GM19395 (cell line): Measurements from ENCODE around the gene TLR3.
"Not testable (repeated sequence)": the region's sequence is repeated elsewhere in the genome, so short reads cannot be mapped to it uniquely, and the experiment has no call there.

Experiments
- ATAC-seq: cut with Tn5 transposase; IDR thresholded peaks from one replicate; pipeline ENCODE4 v1.9.1; 2021; ENCODE audit warnings: mild to moderate bottlenecking, moderate library complexity; ENCODE audit not compliant: unreplicated experiment

TLR3 gene

DNA sequence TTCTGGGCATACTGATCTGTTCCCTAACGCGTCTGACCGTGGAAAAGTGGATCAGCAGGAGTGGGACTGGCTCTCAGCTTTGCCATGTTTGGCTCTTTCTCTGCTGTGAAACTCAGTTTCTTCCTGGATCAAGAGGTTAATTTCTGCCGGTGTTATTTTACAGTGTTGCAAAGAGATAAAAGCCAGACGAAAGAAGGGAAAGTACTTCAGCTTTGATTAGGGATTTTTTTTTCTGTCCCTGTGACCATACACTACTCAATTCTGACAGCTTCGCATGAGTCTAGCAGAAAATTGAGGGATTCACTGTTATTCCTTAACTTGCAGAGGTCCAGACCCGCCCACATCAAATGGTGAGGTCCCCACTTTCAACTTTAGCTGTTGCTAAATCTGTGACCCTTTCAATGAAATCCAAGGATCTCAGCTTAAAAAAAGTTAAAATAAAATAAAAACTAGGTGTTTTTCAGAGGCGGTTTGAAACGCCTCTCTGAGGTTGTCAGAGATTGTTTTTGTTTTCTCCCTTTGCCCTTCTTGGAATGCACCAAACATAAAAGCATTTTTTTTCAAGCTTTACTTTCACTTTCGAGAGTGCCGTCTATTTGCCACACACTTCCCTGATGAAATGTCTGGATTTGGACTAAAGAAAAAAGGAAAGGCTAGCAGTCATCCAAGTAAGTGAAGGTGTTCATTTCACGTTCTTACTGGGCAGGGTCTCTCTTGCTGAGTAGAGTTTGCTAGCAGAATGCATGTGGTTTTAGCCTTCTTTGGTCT, at the start of gene TLR3:
Gene TLR3 (plus strand): TSS at position 576 of the 768 bp plus-strand sequence. CDS start 7,464 bp downstream, outside the sequence.
- ATAC-seq = no peak

DNA sequence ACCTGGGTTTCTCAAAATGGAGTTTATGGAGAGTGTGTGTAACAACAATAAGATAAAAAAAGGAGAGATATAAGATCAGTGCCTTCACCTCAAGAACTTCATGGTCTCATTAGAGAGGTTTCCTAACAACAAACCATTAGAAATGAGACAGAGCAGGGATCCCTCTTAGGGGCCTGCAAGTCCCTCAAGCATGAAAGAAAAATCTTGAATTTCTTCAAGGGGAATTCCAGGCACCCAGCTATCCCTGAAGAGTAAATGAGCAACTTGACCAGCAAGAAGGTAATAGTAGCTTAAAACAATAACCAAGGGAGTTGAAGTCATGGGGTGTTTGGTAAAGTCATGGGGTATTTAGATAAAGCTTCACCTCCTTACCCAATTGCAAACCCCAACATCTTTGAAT, 49.7 kb upstream of the TLR3 start:
- ATAC-seq = no peak

DNA sequence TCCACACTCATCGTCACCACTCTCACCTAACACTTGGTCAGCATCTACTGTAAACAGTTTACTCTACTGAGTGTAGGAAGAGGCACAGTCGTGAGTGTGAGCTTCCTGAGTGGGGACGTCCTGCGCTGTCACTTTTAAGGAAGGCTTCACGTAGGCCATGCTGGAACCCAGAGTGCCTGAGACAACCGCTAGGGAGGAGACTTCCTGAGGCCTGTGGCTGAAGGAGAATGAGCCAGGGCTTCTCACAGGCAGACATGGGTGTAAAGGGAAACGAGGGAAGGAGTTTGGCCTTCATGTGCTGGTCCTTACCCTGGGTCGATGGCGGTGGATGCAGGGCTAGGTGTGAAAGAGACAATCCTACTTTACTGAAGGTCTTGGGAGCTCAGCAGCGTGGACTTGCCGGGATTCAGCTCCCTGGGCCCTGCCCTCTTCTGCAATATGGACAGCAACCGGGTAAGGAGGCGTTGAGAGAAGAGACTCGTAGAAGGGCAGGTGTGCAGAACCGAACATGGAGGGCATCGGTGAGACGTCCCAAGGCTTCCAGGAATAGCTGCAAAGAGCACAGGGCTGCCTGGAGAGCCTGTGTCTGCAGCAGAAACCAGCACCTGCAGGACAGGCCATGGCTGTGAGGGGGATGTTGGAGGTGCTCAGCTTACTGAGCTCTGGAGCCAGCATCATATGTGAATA, 48.7 kb upstream of the TLR3 start:
- ATAC-seq = no peak

DNA sequence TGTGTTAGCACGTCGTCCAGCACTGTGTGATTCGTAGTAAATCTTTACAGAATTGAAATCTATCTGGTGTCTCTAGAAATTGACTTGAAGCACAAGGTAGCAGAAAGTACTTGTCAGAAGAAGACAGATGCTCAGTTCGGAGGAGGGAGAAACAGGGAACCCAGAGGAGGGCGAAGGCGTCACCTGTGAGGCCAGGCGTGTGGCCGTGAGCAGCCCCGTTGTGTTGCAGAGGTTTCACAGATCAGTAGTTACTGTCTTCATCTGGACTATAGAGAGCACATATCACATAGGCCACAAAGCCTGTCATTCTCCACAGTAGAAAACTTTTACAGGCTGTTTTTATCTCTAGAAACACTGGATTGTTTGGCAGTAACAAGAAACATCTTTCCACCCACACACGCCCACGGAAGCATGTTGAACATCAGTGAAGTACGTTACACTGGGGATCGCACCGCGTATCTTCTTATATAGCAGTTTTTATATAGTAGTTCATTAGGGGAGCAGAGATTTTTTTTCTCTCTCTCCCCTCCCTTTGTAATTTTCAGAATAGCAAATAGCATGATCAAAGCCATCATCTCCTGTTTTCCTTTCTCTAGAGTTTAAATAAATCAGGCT, 48.1 kb upstream of the TLR3 start:
- ATAC-seq = no peak

DNA sequence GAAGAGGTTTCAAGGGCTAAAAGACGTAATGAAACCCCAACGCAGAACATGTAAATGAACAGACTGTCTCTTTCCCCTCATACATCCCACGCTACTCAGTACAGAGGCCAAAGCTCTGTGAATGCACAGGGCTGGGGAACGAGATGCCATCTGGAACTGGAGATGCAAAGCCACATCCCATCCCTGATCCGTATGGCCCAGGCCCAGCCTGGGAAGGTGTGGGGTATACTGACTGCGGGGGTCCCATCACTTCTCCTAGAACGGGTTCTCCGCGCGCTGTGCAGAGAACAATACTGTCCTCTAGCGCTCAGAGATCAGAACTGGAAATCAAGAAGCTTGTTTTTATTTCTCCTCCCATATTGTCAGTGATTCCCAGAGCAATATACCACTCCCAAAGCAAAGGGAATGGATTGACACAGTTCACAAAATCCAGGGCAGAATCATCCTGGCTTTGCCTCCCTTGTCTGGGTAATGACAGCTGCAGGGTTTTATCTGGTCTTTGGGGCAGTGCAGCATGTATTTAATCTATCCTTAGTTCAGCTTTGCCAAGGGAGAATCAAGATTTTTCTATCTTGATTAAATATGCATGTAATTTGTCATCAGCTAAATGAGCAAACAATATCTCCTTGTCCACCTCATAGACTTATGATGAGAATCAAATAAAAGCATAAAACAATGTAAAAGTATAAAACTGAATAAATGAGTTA, 47.3 kb upstream of the TLR3 start:
- ATAC-seq = no peak

DNA sequence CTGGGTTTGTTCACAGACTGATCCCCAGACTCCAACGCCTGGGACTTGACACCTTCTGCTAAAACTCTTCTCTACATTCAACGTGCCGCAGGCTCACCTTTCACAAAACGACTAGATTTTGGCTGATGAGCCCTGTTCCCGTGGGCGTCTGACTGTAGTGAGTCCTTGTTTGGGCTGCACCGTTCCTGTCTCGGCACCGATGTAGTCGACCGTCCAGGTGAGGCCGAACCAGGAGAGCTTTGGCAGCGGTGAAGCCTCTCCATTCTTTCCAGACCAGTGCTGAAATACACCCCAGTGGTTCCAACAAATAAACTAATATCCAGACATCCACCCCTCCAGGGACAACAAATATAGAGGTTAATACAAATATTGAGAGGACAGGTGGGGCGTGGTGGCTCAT, 45.0 kb upstream of the TLR3 start:
- ATAC-seq = no peak

DNA sequence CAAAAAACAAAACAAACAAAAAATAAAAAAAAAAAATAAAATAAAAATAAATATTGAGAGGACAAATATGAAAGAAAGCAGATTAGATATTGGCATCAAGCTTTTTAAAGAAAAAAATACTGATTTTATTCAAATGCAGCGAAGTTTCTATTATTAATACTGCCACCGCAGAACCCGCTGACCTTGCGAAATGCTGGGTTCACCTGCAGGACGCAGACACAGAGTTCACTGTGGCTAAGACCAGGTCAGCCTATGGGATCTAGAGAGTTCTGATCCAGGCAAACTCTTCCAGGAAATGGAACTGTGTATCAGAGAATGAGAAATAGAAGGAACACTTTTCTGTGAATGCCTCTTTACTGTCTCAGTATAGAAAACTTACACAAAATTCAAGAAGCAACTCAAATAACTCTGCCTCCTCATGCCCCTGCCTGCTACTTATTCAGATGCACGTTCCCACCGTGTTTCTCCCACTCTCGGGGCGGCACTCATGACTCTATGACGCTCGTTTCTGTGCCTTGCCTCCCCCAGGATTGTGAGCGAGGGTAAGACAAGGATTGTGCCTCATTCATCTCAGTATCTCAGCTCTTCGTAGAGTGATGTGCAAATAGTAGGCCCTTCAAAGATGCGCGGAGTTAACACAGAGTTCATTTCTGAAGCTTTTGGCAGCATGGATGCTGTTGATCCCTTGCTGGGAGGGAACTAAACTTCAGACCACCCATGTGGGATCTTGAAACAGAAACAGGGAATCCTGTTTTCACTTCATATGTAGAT, 44.1 kb upstream of the TLR3 start:
- ATAC-seq = no peak

DNA sequence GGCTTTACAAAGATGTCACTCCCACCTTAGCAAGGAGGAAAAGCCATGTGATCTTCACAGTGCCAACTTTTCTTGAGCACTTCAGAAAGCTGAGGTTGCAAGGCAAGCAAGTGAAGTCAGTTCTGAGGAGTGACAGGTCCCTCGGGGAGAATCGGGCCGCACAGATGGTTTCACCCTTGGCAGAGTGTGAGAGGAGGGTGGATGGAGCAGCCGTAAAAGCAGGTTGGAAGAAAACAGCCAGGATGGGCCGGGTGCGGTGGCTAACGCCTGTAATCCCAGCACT, 43.6 kb upstream of the TLR3 start:
- ATAC-seq = no peak

DNA sequence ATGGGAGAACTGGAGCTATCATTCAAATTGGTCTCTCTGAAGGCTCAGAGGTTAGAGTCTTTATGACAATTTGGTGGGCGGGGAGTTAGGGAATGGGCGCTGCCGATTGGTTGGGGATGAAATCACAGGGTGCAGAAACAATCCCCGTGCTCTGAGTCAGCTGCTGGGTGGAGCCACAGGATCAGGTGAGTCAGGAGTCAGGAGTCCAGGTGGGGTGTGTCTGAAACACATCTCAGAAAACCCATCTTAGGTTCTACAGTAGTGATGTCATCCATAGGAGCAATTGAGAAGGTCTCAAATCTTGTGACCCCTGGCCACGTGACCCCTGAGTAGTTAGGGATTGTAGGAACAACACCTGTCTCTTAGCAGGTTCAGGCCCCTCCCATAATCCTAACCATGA, 41.6 kb upstream of the TLR3 start:
- ATAC-seq = no peak

DNA sequence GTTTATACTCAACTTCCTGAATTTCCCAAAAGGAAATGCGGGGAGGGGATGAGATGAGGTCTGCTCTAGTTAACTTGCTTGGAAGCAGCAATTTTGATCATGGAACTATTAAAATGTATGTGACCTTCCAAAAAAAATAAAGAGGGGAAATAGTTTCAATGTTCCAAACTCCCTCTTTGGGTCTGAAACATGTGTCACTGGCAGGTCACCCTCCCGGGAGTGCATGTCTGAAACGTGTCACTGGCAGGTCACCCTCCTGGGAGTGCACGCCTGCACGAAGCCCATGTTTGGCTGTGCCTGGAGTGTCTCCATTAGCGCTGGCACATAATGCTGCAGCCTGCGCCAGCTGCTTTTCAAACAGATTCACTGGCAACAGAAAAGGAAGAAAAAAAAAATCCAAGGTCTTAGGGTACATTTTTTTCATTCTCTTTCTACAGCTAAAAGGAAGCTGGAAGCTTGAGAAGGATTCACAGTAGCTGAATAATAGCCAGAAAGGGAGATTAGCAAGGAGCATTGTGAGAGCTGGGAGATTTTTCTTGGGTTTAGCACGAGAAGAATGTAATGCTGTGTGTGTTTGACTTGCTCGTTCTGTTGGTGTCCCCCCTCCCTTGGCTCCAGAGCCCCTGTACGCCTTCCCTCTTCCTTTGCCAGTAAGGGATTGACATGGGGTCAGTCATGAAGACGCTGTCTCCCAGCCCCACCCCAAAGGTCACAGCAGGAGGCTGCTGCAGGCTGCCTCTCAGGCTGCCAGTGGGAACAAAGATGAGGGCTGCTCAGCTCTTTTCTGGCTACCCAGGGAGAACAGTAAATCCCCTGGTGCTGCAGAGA, 39.2 kb upstream of the TLR3 start:
- no peak for ATAC-seq

DNA sequence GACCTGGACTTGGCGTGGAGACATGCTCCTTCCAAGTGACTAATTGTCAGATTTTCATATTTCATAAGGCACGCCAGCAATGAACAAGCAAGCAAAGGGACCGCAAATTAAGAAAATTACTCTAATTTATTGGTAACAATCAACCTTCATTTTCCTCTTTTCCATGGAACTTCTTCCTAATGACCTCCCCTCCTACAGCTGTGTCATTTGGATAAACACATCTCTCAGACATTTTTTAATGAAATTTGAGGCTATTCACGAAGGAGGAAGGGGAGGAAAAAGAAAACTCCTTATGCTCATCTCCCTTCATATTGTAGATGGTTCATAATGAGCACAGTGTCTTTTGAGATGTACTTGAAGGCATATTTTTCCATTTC, 38.6 kb upstream of the TLR3 start:
- no peak for ATAC-seq

DNA sequence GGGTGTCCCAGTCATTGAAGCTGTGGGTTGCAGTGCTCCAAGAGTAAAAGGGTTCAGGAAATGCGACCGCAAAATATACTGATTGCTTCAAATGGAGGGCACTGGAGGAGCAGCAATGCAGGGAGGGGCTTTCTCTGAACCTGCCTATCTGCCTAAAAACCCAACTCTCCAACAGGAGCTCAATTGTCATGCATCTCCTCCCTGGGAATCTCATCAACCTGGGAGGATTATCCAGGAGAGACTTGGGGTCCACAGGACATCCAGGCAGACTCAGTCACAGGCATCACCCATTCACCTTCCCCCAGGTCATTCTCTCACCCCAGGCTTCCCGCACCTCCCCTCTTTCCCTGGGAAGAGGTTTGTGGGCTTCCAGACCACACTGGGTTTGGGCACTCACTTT, 38.2 kb upstream of the TLR3 start:
- no peak for ATAC-seq

DNA sequence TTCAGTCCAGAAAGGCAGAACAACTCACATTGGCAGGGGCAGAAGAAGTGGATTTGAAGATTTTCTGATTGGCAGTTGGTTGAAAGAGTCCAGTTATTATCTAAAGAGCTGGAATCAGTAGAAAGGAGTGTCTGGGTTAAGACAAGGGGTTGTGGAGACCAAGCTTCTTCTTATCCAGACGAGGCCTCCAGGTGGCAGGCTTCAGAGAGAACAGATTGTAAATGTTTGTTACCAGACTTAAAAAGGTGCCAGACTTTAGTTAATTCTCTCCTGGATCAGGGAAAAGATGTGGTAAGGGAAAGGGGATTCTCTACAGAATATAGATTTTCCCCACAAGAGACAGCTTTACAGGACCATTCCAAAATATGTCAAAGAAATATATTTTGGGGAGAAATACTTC, 36.7 kb upstream of the TLR3 start:
- no peak for ATAC-seq

DNA sequence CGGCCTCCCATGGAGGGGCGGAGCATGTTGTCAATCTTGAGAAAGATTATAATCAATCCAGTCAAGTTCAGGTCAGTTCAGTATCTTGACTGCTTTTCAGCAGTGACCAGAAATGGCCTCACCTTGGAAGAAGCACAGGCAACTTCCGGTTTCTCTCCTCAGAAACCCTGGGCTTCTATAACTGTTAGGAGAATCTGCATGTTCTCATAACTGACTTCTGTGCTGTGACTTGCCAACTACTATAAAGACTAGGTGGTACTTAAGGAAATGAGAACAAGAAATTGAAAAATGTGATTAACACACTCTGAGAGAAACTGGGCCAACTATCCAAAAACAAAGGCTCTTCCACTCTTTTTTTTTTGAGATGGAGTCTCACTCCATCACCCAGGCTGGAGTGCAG, 35.9 kb upstream of the TLR3 start:
- ATAC-seq = no peak

DNA sequence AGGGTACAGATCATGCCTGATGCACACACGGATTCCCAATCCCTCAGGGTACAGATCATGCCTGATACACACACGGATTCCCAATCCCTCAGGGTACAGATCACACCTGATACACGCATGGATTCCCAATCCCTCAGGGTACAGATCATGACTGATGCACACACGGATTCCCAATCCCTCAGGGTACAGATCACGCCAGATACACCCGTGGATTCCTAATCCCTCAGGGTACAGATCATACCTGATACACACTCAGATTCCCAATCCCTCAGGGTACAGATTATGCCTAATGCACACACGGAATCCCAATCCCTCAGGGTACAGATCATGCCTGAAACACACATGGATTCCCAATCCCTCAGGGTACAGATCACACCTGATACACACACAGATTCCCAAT, 34.3 kb upstream of the TLR3 start:
- not testable (repeated sequence) for ATAC-seq

DNA sequence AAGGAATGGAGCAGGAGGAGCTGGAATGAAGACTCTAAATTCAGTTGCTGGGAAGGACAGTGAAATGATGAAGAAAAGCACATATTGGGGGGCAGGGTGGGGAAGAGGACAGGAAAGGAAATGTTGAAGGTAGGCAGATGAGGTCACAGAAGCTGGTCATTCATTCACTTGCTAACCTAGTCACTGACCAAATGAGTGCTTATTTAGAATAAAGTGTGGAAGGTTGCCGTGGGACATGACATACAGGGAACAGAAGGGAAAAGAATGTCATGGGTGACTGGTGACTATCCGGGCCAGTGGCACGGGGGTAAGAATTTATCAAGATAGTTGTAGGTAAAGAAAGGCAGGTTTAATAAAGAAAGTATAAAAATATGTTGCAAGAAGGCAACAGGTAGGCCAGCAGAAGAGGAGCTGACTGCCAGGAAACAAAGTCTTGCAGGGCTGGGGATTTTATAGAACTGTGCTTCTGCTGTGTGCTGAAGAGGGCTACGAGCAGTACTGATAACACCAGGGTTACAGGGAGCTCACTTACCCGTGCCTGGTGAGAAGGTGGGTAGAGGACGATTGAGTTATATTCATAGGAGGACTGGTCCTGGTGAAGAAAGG, 31.9 kb upstream of the TLR3 start:
- ATAC-seq = no peak

DNA sequence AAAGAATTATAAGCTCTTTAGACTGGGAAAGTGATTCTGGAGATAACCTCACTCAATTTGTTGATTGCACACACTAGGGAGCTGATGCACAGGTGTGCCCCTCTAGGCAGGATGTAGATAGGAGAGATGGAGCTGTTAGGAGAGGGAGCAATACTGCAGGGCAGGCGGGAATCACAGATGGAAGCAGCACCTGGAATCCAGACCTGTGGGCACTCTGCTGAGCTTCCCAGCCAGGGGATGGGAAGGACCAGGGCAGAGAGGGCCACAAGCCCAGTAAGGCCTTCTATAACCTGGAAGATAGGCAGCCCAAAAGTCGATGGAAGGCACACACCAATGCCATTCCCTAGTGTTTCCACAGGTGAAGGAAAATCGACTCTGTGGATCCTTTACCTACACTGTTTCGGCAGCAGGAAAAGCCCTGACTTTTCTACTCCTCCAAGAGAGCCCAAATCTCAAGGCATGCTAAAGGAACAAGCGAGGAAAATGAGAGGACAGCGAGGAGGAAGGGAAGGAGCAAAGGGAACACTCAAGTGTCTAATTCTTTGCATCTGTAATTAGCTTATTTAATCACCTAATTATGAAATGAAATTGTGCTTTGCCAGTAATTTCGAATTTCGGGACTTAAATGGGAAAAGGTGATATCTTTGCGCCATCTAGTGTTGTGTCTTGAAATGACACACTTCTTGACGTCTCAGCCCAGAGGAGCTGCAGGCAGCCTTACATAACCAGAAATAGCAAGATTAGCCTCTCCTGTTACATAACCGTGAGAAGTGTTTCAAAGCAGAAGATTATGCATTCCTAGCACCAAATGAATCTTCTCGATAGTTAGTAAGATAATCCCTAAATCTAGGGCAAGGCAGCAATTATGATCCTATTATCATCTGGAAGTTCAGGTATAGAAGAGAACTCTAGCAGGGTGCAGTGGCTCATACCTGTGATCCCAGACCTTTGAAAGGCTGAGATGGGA, 31.0 kb upstream of the TLR3 start:
- ATAC-seq = peak; percentile 91

DNA sequence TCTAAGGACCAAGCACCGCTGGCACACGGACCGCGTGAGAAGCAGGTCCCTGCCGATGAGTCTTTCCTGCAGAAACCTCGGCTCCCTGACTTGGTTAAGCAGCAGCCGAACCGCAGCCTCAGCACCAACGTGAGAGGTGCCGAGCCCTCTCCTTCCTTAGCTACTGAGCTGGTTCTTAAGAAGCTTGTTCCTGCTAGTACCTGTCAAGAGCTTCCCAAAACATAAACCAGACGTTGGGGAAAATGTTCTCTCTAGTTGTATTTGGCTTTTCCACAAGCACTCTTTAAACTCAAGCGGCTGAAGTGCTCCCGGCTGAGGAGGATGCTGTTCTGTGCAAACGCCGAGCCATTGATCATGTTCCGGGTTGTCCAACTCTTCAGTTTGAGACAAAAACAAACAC, 29.3 kb upstream of the TLR3 start:
- ATAC-seq = no peak

DNA sequence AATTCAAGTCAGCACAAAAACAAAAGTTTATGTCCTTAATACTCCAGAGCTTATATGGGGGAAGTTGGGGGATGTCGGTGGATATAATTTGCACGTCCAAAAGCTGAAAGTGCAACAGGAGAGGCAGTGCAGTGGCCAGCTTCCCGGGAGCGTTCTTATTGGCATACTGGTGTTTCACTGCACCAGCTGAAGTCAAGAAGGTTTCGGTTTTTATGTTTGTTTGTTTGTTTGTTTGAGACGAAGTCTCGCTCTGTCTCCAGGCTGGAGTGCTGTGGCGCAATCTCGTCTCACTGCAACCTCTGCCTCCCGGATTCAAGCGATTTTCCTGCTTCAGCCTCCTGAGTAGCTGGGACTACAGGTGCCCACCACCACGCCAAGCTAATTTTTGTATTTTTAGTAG, 28.6 kb upstream of the TLR3 start:
- no peak for ATAC-seq
